B cell (primary cell): Measurements from ENCODE around the gene FCN1. TPM values are rescaled to one million over a fixed set of nuclear protein-coding genes. Genes with fewer than 3 reads are reported as not detected.

Source experiments
- ATAC-seq: fragments of 200-7000 bp; cut with Tn5 transposase; one replicate; pipeline ENCODE4 v1.10.0; 2021; ENCODE audit warnings: low read depth, mild to moderate bottlenecking, moderate number of reproducible peaks, moderate library complexity
- CTCF ChIA-PET: fragments of 350-600 bp; sonication (Branson Sonifier 250); formaldehyde crosslinking; loops from one replicate; lab custom pipeline; 2021; ENCODE audit warnings: antibody characterized with exemption, inconsistent platforms; lab: Charles Lee
- POLR2A ChIA-PET: fragments of 350-600 bp; sonication (Branson Sonifier 250); formaldehyde crosslinking; loops from one replicate; lab custom pipeline; 2021; ENCODE audit warnings: antibody characterized with exemption; lab: Charles Lee
- DNase-seq: peaks from one replicate; pipeline ENCODE4 v3.0.0; 2013
- H2AFZ ChIP-seq: 2 replicates; pipeline ENCODE4 v1.6.1; 2012; ENCODE audit warnings: mild to moderate bottlenecking, low read depth, low read length; ENCODE audit not compliant: insufficient read depth, poor library complexity, severe bottlenecking
- H3K27ac ChIP-seq, 2 donors: 1 replicate in 1 of 2; 2 replicates in 1 of 2; pipeline ENCODE4 v1.5.1; 2012 to 2013; ENCODE audit warnings: low read length in 2 of 2, mild to moderate bottlenecking in 2 of 2, moderate library complexity in 1 of 2
- H3K27me3 ChIP-seq, 4 experiments: fragments of 200-600 bp in 1 of 4; sonication (generic) in 1 of 4; replicated peaks in 1 of 4; 1 replicate in 2 of 4; 2 replicates in 2 of 4; pipeline versions ENCODE4 v1.6.1 to v1.7.0; 2013 to 2016; ENCODE audit warnings: low read length in 3 of 4, mild to moderate bottlenecking in 2 of 4, mixed read lengths in 1 of 4, moderate library complexity in 1 of 4; ENCODE audit not compliant: insufficient read depth in 4 of 4, control insufficient read depth in 3 of 4; ENCODE audit errors: control extremely low read depth in 1 of 4
- H3K36me3 ChIP-seq, 2 experiments: replicated peaks in 1 of 2; 1 replicate in 1 of 2; 2 replicates in 1 of 2; pipeline versions ENCODE4 v1.6.1 to v1.7.1; 2013; ENCODE audit warnings: low read length in 1 of 2; ENCODE audit not compliant: insufficient read depth in 2 of 2, control insufficient read depth in 1 of 2; ENCODE audit errors: control extremely low read depth in 1 of 2, extremely low read depth in 1 of 2
- H3K4me1 ChIP-seq, 2 donors: fragments of 200-600 bp in 1 of 2; sonication (generic) in 1 of 2; 1 replicate in 1 of 2; 2 replicates in 1 of 2; pipeline versions ENCODE4 v1.5.1 to v1.6.1; 2013 to 2017; ENCODE audit warnings: low read length in 2 of 2; ENCODE audit not compliant: control insufficient read depth in 2 of 2, insufficient read depth in 2 of 2
- H3K4me2 ChIP-seq: replicated peaks from 2 replicates; pipeline ENCODE3; 2012; ENCODE audit warnings: mild to moderate bottlenecking, low read depth, low read length; ENCODE audit not compliant: poor library complexity, severe bottlenecking
- H3K4me3 ChIP-seq, 5 experiments: fragments of 200-600 bp in 1 of 5; sonication (generic) in 1 of 5; 1 replicate in 3 of 5; 2 replicates in 2 of 5; pipeline versions ENCODE4 v1.5.1 to v1.7.0; 2011 to 2016; ENCODE audit warnings: low read length in 4 of 5, mild to moderate bottlenecking in 4 of 5, low read depth in 2 of 5, control low read depth in 1 of 5, moderate library complexity in 1 of 5; ENCODE audit not compliant: insufficient read depth in 1 of 5; ENCODE audit errors: control extremely low read depth in 1 of 5, extremely low read depth in 1 of 5
- H3K79me2 ChIP-seq: fragments of 200-600 bp; sonication (generic); one replicate; pipeline ENCODE4 v1.6.0; 2016; ENCODE audit warnings: low read length; ENCODE audit not compliant: control insufficient read depth, insufficient read depth
- H3K9ac ChIP-seq: fragments of 200-600 bp; sonication (generic); 2 replicates; pipeline ENCODE4 v1.6.1; 2017; ENCODE audit warnings: mild to moderate bottlenecking, low read length, moderate library complexity
- H3K9me3 ChIP-seq, 3 donors: one replicate each; pipeline versions ENCODE4 v1.6.1 to v1.7.1; 2013; ENCODE audit warnings: low read length in 2 of 3; ENCODE audit not compliant: control insufficient read depth in 2 of 3, insufficient read depth in 1 of 3; ENCODE audit errors: control extremely low read depth in 1 of 3
- H4K20me1 ChIP-seq: 2 replicates; pipeline ENCODE4 v1.6.0; 2012; ENCODE audit warnings: mild to moderate bottlenecking, low read length; ENCODE audit not compliant: insufficient read depth, control insufficient read depth, poor library complexity, severe bottlenecking
- H3K27ac Mint-ChIP-seq: one replicate; pipeline ENCODE4 v1.8.0; 2021; ENCODE audit warnings: mixed read lengths
- H3K27me3 Mint-ChIP-seq: one replicate; pipeline ENCODE4 v1.8.0; 2021; ENCODE audit warnings: mixed read lengths
- H3K4me1 Mint-ChIP-seq: one replicate; pipeline ENCODE4 v1.8.0; 2021; ENCODE audit warnings: mixed read lengths
- H3K4me3 Mint-ChIP-seq: one replicate; pipeline ENCODE4 v1.8.0; 2021; ENCODE audit warnings: mixed read lengths
- H3K9me3 Mint-ChIP-seq: one replicate; pipeline ENCODE4 v1.8.0; 2022; ENCODE audit warnings: mixed read lengths; ENCODE audit not compliant: insufficient read depth
- EZH2 ChIP-seq: IDR thresholded peaks from 2 replicates; pipeline ENCODE4 v1.6.1; 2012; ENCODE audit warnings: borderline replicate concordance, low read depth, mild to moderate bottlenecking, moderate library complexity, low read length; ENCODE audit not compliant: insufficient read depth, poor library complexity, severe bottlenecking
- WGBS: methylation state at CpG from one replicate; pipeline ENCODE4 v1.1.5; 2013; ENCODE audit warnings: missing lambda C conversion rate; ENCODE audit not compliant: insufficient coverage; 5-methylcytosine and 5-hydroxymethylcytosine counted together
- intact Hi-C: fragments of 100-400 bp; cut with micrococcal nuclease; formaldehyde crosslinking; loops from one replicate; pipeline ENCODE4 v1.10.0; 2022
- polyA plus RNA-seq: library from polyadenylated mRNA; depleted of rRNA; stranded (reverse); fragments of >200 nt; gene quantifications from 2 replicates; pipeline ENCODE4 v1.2.3, GENCODE V29; 2012
- total RNA-seq, 2 donors: library from RNA; stranded (reverse); fragments of 120-200 nt in 1 of 2; gene quantifications; 1 replicate in 1 of 2; 2 replicates in 1 of 2; pipeline versions ENCODE4 v1.2.3 to v1.2.4, GENCODE V29; 2013 to 2022
- TF ChIP-seq, protein P1 (sequence below): fragments of 200-600 bp; IDR thresholded peaks from one replicate; pipeline ENCODE4 v1.8.0; 2022; ENCODE audit warnings: antibody characterized with exemption, mild to moderate bottlenecking

The FCN1 gene
- total and polyA plus RNA-seq, 2 donors (not counting 1 experiment from before 2014, with no cell fraction given): 2.2 to 20.6 TPM

DNA sequence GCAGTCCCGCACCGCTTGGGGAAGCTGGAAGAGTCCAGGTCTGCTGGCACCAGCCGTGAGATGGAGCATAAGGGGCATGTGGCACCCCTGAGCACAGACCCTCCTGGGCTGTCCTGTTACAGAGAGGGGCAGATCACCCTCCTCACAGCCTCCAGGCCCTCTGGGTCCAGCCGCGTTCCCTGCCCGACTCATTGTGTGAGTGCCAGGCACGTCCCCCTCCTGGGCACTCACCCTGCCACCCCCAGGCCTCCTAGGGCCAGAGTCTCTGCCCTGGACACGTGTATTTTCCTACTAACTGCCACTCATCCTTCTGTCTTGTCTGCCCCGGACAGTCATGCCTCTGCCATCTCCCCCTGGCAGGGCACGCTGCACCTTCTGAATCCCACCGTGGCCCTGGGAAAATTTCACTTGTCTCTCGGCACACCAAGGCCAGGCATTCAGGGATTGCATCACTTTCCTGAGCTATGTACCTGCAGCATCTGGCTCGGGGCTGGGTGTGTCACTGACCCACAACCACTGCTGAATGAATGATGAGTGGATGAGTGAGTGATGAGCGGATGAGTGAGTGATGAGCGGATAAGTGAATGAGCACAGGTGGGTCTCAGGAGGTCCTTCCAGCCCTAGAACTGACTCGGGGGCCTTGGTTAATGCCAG, 21.5 kb upstream of the FCN1 start:
- Histone ChIP-seq H3K27me3 (peaks cover 0 to 6% (median 0%) of the 10 kb centered on the region in 4 experiments), H3K9ac (no peak overlapping the region), H3K9me3 (peaks cover 0 to 7% (median 0%) of the 10 kb centered on the region in 3 donors), H3K4me1 (peaks cover 33 to 36% of the 10 kb centered on the region in 2 donors), H2AFZ (no peak overlapping the region), H3K4me3 (no peak overlapping the region), H3K36me3 (no peaks in the 10 kb centered on the region), H4K20me1 (no peaks in the 10 kb centered on the region), H3K4me2 (no peak overlapping the region), H3K79me2 (no peaks in the 10 kb centered on the region), H3K27ac (no peak overlapping the region)
- no peak for DNase-seq
- POLR2A ChIA-PET: no interaction called here
- intact Hi-C loops: no loop called here
- Mint-ChIP-seq H3K27ac (no peak overlapping the region), H3K4me3 (no peak overlapping the region), H3K9me3 (no peaks in the 10 kb centered on the region), H3K27me3 (peaks cover 18% of the 10 kb centered on the region), H3K4me1 (peaks cover 32% of the 10 kb centered on the region)
- ATAC-seq: no peak
- 92% methylated on average over 16 of the region's 16 CpGs for WGBS
- TF ChIP-seq EZH2: no peak
- TF ChIP-seq, protein P1, sequence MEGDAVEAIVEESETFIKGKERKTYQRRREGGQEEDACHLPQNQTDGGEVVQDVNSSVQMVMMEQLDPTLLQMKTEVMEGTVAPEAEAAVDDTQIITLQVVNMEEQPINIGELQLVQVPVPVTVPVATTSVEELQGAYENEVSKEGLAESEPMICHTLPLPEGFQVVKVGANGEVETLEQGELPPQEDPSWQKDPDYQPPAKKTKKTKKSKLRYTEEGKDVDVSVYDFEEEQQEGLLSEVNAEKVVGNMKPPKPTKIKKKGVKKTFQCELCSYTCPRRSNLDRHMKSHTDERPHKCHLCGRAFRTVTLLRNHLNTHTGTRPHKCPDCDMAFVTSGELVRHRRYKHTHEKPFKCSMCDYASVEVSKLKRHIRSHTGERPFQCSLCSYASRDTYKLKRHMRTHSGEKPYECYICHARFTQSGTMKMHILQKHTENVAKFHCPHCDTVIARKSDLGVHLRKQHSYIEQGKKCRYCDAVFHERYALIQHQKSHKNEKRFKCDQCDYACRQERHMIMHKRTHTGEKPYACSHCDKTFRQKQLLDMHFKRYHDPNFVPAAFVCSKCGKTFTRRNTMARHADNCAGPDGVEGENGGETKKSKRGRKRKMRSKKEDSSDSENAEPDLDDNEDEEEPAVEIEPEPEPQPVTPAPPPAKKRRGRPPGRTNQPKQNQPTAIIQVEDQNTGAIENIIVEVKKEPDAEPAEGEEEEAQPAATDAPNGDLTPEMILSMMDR: no peak
- CTCF ChIA-PET: no interaction called here

DNA sequence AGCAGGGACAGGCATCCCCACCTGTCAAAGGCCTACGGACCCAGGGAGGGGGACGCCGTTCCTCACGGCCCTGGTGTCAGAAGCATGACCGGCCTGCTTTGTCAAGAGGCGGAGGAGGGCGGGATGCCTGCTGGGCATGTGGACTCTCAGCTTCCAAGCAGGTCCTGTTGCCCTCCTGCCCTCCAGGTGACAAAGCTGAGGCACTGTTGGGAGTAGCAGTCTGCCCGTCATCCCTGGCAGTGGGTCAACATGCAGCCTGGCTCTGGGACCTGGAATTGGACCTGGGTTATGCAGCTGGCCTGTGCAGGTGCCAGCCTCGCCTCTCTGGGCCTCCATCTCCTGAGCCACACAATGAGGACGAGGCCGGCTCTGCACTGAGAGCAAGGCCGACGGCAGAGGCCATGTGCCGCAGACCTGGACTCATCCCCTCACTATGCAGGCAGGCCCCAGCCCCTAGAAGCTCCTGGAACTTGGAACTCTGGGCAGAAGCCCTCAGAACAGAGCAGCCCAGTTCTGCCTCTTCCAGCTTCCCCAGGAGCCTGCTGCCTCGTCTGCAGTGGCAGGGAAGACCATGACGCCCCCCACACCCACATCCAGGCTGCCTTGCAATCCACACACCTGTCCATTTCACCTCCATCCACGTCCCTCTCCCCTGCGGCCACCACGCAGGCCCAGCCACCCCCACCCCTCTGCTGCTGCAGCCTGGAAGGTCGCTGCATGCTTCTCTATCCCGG, 20.8 kb upstream of the FCN1 start:
- 93% methylated on average over 21 of the region's 21 CpGs for WGBS
- intact Hi-C loops: no loop called here
- Histone ChIP-seq H3K36me3 (no peaks in the 10 kb centered on the region), H4K20me1 (no peaks in the 10 kb centered on the region), H3K4me1 (peaks cover 40 to 43% of the 10 kb centered on the region in 2 donors), H3K4me3 (no peak overlapping the region), H3K79me2 (no peaks in the 10 kb centered on the region), H3K27me3 (peaks cover 0 to 7% (median 2%) of the 10 kb centered on the region in 4 experiments), H3K9me3 (peaks cover 0 to 7% (median 0%) of the 10 kb centered on the region in 3 donors), H2AFZ (no peak overlapping the region), H3K9ac (no peak overlapping the region), H3K4me2 (no peak overlapping the region), H3K27ac (no peak overlapping the region)
- ChIA-PET POLR2A (no interaction called here), CTCF (no interaction called here)
- no peak for DNase-seq
- no peak for ATAC-seq
- Mint-ChIP-seq H3K4me1 (peaks cover 38% of the 10 kb centered on the region), H3K4me3 (no peak overlapping the region), H3K27ac (no peak overlapping the region), H3K27me3 (peaks cover 18% of the 10 kb centered on the region), H3K9me3 (no peaks in the 10 kb centered on the region)
- TF ChIP-seq, protein P1: no peak
- TF ChIP-seq EZH2: no peak
